ENCODE data around the gene PHGDH. TPM values are rescaled to one million over a fixed set of nuclear protein-coding genes. Genes with fewer than 3 reads are reported as not detected.
A peak's percentile ranks its signal among the peaks of the same experiment; 100 is the strongest.

Gene PHGDH
- 10 to 100 TPM; 16.7 to 34.9 (median 26.4) TPM for total RNA-seq

DNA sequence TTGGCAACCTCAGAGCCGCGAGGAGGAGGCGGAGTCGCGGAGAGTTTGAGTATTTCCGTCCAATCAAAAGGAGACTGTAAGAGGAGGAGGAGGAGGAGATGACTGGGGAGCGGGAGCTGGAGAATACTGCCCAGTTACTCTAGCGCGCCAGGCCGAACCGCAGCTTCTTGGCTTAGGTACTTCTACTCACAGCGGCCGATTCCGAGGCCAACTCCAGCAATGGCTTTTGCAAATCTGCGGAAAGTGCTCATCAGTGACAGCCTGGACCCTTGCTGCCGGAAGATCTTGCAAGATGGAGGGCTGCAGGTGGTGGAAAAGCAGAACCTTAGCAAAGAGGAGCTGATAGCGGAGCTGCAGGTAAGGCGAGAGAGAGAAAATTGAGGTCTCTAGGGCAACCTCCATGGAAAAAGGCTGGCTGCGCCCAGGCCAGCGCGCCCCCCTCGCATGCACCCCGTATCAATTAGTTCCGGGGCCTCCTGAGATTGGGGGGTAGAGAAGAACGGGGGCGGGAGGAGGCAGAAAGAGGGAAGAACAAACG is at the start of gene PHGDH:
TSS of gene PHGDH (plus strand) at position 131 of the 538 bp plus-strand sequence. CDS start at position 220, 89 bp downstream.
- H3K4me1 ChIP-seq = peaks cover 0 to 38% (median 14%) of the 10 kb centered on the region in 3 donors
- WGBS, 2 donors (ENCODE audit: low coverage in 1 of 2) = 0% methylated on average over 5 to 23 of the region's 27 CpGs
- H3K4me3 ChIP-seq = peak within 1 kb of the TSS; percentile 72 to 74
- H3K9me3 ChIP-seq = no peaks in the 10 kb centered on the region
- peak; percentile 75 for ATAC-seq
- no peaks in the 10 kb centered on the region for H3K36me3 ChIP-seq
- TF ChIP-seq, protein P1, sequence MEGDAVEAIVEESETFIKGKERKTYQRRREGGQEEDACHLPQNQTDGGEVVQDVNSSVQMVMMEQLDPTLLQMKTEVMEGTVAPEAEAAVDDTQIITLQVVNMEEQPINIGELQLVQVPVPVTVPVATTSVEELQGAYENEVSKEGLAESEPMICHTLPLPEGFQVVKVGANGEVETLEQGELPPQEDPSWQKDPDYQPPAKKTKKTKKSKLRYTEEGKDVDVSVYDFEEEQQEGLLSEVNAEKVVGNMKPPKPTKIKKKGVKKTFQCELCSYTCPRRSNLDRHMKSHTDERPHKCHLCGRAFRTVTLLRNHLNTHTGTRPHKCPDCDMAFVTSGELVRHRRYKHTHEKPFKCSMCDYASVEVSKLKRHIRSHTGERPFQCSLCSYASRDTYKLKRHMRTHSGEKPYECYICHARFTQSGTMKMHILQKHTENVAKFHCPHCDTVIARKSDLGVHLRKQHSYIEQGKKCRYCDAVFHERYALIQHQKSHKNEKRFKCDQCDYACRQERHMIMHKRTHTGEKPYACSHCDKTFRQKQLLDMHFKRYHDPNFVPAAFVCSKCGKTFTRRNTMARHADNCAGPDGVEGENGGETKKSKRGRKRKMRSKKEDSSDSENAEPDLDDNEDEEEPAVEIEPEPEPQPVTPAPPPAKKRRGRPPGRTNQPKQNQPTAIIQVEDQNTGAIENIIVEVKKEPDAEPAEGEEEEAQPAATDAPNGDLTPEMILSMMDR (IDR thresholded peaks at IDR 0.05) = no peak
- no peak for TF ChIP-seq EP300 (IDR thresholded peaks at IDR 0.05)
- peak; percentile 24 for TF ChIP-seq POLR2AphosphoS5 (IDR thresholded peaks at IDR 0.05)
- peak in 1 of 2 donors; percentile 36 for TF ChIP-seq POLR2A (IDR thresholded peaks at IDR 0.05)
- peak within 1 kb of the TSS in 3 of 4 donors; percentile 82 to 86 (median 86) for H3K27ac ChIP-seq
- no peaks in the 10 kb centered on the region for H3K27me3 ChIP-seq

GRCh38 chr1:119662034-119662437 is 49.7 kb upstream of the PHGDH start:
- H3K4me1 ChIP-seq = no peaks in the 10 kb centered on the region
- no peaks in the 10 kb centered on the region for H3K27me3 ChIP-seq
- H3K4me3 ChIP-seq = no peak overlapping the region
- no peak for ATAC-seq
- H3K27ac ChIP-seq = no peak overlapping the region
- 74 to 75% methylated on average over 3 of the region's 3 CpGs for WGBS, 2 donors (ENCODE audit: low coverage in 1 of 2)
- TF ChIP-seq, protein P1 (IDR thresholded peaks at IDR 0.05) = no peak
- no peak for TF ChIP-seq EP300 (IDR thresholded peaks at IDR 0.05)
- no peak for TF ChIP-seq POLR2AphosphoS5 (IDR thresholded peaks at IDR 0.05)
- no peak for TF ChIP-seq POLR2A (IDR thresholded peaks at IDR 0.05)
- no peaks in the 10 kb centered on the region for H3K9me3 ChIP-seq
- H3K36me3 ChIP-seq = no peaks in the 10 kb centered on the region

DNA sequence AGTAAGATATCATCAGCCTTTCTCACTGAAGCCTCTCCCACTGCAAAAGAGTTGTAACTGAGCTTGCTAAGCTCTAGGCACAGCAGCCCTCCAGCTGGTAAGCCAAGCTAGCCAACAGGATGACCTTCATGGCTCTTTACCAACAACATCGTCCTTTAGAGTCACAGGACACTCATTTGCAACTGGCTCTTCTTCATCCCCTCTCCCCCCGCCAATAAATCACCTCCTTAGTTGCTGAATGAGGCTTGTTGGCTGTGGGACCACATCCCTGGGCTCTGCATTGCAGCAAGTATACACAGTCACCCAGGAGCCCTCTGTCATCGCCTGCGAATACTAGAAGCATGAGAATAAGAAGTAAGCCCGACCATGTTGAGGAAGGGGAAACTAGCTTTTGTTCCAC is 47.7 kb upstream of the PHGDH start:
- Histone ChIP-seq H3K27me3 (no peaks in the 10 kb centered on the region), H3K9me3 (no peaks in the 10 kb centered on the region), H3K27ac (no peak overlapping the region), H3K36me3 (no peaks in the 10 kb centered on the region), H3K4me3 (no peak overlapping the region), H3K4me1 (no peaks in the 10 kb centered on the region)
- no peak for ATAC-seq
- TF ChIP-seq EP300 (IDR thresholded peaks at IDR 0.05) (no peak), POLR2A (IDR thresholded peaks at IDR 0.05) (no peak), POLR2AphosphoS5 (IDR thresholded peaks at IDR 0.05) (no peak)
- TF ChIP-seq, protein P1 (IDR thresholded peaks at IDR 0.05) = no peak
- whole genome bisulfite sequencing, 2 donors (ENCODE audit: low coverage in 1 of 2) = 56% methylated on average over 3 of the region's 5 CpGs; no CpG with 5 or more reads in 1 of the 2 donors

DNA sequence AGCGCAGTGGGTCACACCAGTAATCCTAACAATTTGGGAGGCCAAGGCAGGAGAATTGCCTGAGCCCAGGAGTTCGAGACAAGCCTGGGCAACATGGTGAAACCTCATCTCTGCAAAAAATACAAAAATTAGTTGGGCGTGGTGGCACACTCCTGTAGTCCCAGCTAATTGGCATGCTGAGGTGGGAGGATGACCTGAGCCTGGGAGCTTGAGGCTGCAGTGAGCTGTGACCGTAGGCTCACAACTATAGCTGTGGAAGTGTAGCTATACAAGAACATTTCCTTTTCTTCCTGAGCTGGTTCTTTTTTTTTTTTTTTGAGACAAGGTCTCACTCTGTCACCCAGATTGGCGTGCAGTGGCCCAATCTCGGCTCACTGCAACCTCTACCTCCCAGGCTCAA is 44.6 kb upstream of the PHGDH start:
- Histone ChIP-seq H3K27me3 (no peaks in the 10 kb centered on the region), H3K4me1 (no peaks in the 10 kb centered on the region), H3K36me3 (no peaks in the 10 kb centered on the region), H3K4me3 (no peak overlapping the region), H3K9me3 (no peaks in the 10 kb centered on the region), H3K27ac (no peak overlapping the region)
- TF ChIP-seq, protein P1 (IDR thresholded peaks at IDR 0.05) = no peak
- TF ChIP-seq POLR2A (IDR thresholded peaks at IDR 0.05) = no peak
- no peak for ATAC-seq
- 94 to 100% methylated on average over 3 to 4 of the region's 6 CpGs for WGBS, 2 donors (ENCODE audit: low coverage in 1 of 2)

GRCh38 chr1:119670898-119671297 is 40.8 kb upstream of the PHGDH start:
- Histone ChIP-seq H3K36me3 (no peaks in the 10 kb centered on the region), H3K27me3 (no peaks in the 10 kb centered on the region), H3K4me3 (no peak overlapping the region), H3K4me1 (peaks cover 0 to 8% (median 0%) of the 10 kb centered on the region in 3 donors), H3K9me3 (no peaks in the 10 kb centered on the region), H3K27ac (no peak overlapping the region)
- TF ChIP-seq EP300 (IDR thresholded peaks at IDR 0.05) (no peak), POLR2A (IDR thresholded peaks at IDR 0.05) (no peak), POLR2AphosphoS5 (IDR thresholded peaks at IDR 0.05) (no peak)
- TF ChIP-seq, protein P1 (IDR thresholded peaks at IDR 0.05) = no peak
- no peak for ATAC-seq
- WGBS, 2 donors (ENCODE audit: low coverage in 1 of 2) = 94 to 100% methylated on average over 1 to 2 of the region's 2 CpGs
